Suprapubic skin (tissue), 4 donors: Measurements from ENCODE around the gene EHD4.

Source experiments
- POLR2A ChIP-seq, 2 donors: fragments of 450-650 bp; IDR thresholded peaks; one replicate each; pipeline ENCODE4 v1.6.1; 2017; ENCODE audit warnings: antibody characterized with exemption in 2 of 2, mild to moderate bottlenecking in 2 of 2, moderate library complexity in 2 of 2
- POLR2AphosphoS5 ChIP-seq, 3 donors: sonication (generic); formaldehyde crosslinking; IDR thresholded peaks; one replicate each; pipeline ENCODE4 v1.6.1; 2017; ENCODE audit warnings: antibody characterized with exemption in 3 of 3
- TF ChIP-seq, protein P1 (sequence below), 2 donors: fragments of 200-600 bp in 1 of 2; fragments of 450-650 bp in 1 of 2; sonication (generic) in 1 of 2; IDR thresholded peaks; one replicate each; pipeline ENCODE4 v1.5.1; 2016 to 2019; ENCODE audit warnings: antibody characterized with exemption in 2 of 2, mild to moderate bottlenecking in 1 of 2, moderate library complexity in 1 of 2

DNA sequence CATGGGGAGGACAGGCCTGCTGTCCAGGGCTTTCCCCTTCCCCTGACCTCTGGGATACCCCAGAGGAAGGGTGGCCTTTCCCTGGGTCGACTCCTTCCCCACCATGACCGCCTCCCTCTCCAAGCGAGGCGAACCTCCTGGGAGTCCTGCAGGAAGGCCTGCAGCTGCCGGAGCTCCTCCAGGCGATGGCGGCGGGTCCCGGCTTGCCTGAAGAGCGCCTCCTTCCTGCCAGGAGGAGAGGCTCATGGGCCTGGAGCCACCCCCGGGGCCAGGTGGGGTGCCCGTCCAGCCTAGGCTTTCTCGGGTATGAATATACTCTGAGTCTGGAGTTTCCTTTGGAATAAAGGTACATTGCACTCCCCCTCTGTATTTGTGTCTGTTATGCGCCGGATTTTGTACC, 113.6 kb downstream of the EHD4 start:
- TF ChIP-seq POLR2A (IDR thresholded peaks at IDR 0.05): no peak
- TF ChIP-seq, protein P1, sequence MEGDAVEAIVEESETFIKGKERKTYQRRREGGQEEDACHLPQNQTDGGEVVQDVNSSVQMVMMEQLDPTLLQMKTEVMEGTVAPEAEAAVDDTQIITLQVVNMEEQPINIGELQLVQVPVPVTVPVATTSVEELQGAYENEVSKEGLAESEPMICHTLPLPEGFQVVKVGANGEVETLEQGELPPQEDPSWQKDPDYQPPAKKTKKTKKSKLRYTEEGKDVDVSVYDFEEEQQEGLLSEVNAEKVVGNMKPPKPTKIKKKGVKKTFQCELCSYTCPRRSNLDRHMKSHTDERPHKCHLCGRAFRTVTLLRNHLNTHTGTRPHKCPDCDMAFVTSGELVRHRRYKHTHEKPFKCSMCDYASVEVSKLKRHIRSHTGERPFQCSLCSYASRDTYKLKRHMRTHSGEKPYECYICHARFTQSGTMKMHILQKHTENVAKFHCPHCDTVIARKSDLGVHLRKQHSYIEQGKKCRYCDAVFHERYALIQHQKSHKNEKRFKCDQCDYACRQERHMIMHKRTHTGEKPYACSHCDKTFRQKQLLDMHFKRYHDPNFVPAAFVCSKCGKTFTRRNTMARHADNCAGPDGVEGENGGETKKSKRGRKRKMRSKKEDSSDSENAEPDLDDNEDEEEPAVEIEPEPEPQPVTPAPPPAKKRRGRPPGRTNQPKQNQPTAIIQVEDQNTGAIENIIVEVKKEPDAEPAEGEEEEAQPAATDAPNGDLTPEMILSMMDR (IDR thresholded peaks at IDR 0.05): no peak
- no peak for TF ChIP-seq POLR2AphosphoS5 (IDR thresholded peaks at IDR 0.05)
